Gastrocnemius medialis (tissue), 4 donors: ENCODE measurements around the gene CLSTN1. TPM values are rescaled to one million over a fixed set of nuclear protein-coding genes. Genes with fewer than 3 reads are reported as not detected.

Experiments
- ATAC-seq, 2 donors: fragments of 150-250 bp; one replicate each; pipeline ENCODE4 v1.9.1; 2016
- DNase-seq, 2 donors: peaks; one replicate each; pipeline ENCODE4 v3.0.0-alpha.2; 2019
- H3K27ac ChIP-seq, 4 donors: fragments of 200-600 bp; sonication (generic); 1 replicate in 1 of 4; 2 replicates in 3 of 4; pipeline ENCODE4 v1.5.1; 2016 to 2018; ENCODE audit warnings: mild to moderate bottlenecking in 2 of 4, moderate library complexity in 1 of 4
- H3K27me3 ChIP-seq, 3 donors: fragments of 200-600 bp; sonication (generic) in 2 of 3; 1 replicate in 1 of 3; 2 replicates in 2 of 3; pipeline versions ENCODE4 v1.5.1 to v1.6.0; 2016 to 2019; ENCODE audit warnings: mild to moderate bottlenecking in 1 of 3, moderate library complexity in 1 of 3
- H3K36me3 ChIP-seq, 2 donors: fragments of 200-600 bp; sonication (generic) in 1 of 2; one replicate each; pipeline ENCODE4 v1.5.1; 2017 to 2018
- H3K4me1 ChIP-seq, 2 donors: fragments of 200-600 bp; sonication (generic) in 1 of 2; one replicate each; pipeline ENCODE4 v1.5.1; 2016 to 2017; ENCODE audit warnings: mild to moderate bottlenecking in 2 of 2
- H3K4me3 ChIP-seq, 4 donors: fragments of 200-600 bp; sonication (generic) in 3 of 4; 1 replicate in 1 of 4; 2 replicates in 3 of 4; pipeline ENCODE4 v1.5.1; 2016 to 2019; ENCODE audit warnings: mild to moderate bottlenecking in 2 of 4
- H3K9me3 ChIP-seq, 3 donors: fragments of 200-600 bp; sonication (generic) in 2 of 3; 1 replicate in 1 of 3; 2 replicates in 2 of 3; pipeline ENCODE4 v1.5.1; 2016 to 2019
- CTCF ChIP-seq, 5 experiments: fragments of 450-650 bp in 3 of 5; fragments of 200-600 bp in 2 of 5; sonication (generic) in 2 of 5; IDR thresholded peaks in 4 of 5; conservative IDR thresholded peaks in 1 of 5; 1 replicate in 4 of 5; 2 replicates in 1 of 5; pipeline ENCODE4 v1.5.1; 2016 to 2019; ENCODE audit warnings: antibody characterized with exemption in 5 of 5, mild to moderate bottlenecking in 3 of 5, moderate library complexity in 3 of 5
- POLR2A ChIP-seq, 2 donors: fragments of 450-650 bp; IDR thresholded peaks; one replicate each; pipeline ENCODE4 v1.6.1; 2017; ENCODE audit warnings: antibody characterized with exemption in 2 of 2, mild to moderate bottlenecking in 2 of 2, moderate library complexity in 2 of 2
- in situ Hi-C, 4 donors: fragments of 200-750 bp; cut with MboI; loops; one replicate each; pipeline versions ENCODE4 v1.15.0 to v1.8.0; 2017; ENCODE audit warnings: low sequenced_read_pairs in 4 of 4
- intact Hi-C: fragments of 100-400 bp; cut with DNase I; formaldehyde crosslinking; loops from one replicate; pipeline ENCODE4 v1.15.1; 2023; ENCODE audit warnings: low total_unique reads
- total RNA-seq, 4 donors: library from RNA; depleted of rRNA; stranded (reverse); fragments of >200 nt; gene quantifications; one replicate each; pipeline versions ENCODE4 v1.1.0 to v1.2.3, GENCODE V29; 2016

Gene CLSTN1
- total RNA-seq, 4 donors from 2014 or later = 8.5 to 25.7 (median 22.0) TPM

GRCh38 chr1:9855186-9855585 is 31.4 kb upstream of the CLSTN1 start:
- H3K4me1 ChIP-seq = no peaks in the 10 kb centered on the region
- no peak for ATAC-seq
- intact Hi-C loops = no loop called here
- no peaks in the 10 kb centered on the region for H3K27me3 ChIP-seq
- no peaks in the 10 kb centered on the region for H3K36me3 ChIP-seq
- TF ChIP-seq CTCF (IDR thresholded peaks at IDR 0.05 in 4 of 5, conservative IDR thresholded peaks at IDR 0.05 in 1 of 5) (no peak), POLR2A (IDR thresholded peaks at IDR 0.05) (no peak)
- H3K27ac ChIP-seq = no peak overlapping the region
- H3K9me3 ChIP-seq = no peaks in the 10 kb centered on the region
- H3K4me3 ChIP-seq = no peak overlapping the region
- in situ Hi-C loops = no loop called here
- no peak for DNase-seq

DNA sequence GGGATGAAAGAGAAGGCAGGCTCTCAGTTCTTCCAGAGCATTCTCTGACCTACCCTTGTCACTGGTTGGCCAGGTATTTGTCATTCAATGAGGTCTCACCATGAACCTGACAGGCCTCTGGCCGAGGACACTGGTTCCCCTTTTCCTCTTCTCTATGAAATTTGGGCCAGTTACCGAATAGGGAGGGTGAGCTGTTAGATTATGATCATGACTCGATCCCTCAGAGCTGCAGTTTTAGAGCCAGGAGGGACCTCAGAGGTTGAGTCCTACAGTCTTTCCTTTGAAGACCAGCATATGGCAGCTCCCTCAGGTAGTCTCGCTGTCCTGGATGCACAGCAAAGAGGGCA is 29.5 kb upstream of the CLSTN1 start:
- H3K36me3 ChIP-seq = peaks cover 0 to 3% of the 10 kb centered on the region in 2 donors
- intact Hi-C loops = no loop called here
- TF ChIP-seq POLR2A (IDR thresholded peaks at IDR 0.05) (no peak), CTCF (IDR thresholded peaks at IDR 0.05 in 4 of 5, conservative IDR thresholded peaks at IDR 0.05 in 1 of 5) (no peak)
- H3K4me1 ChIP-seq = no peaks in the 10 kb centered on the region
- H3K4me3 ChIP-seq = no peak overlapping the region
- DNase-seq (no peak), ATAC-seq (no peak)
- in situ Hi-C loops = no loop called here
- H3K9me3 ChIP-seq = no peaks in the 10 kb centered on the region
- H3K27ac ChIP-seq = no peak overlapping the region
- H3K27me3 ChIP-seq = no peaks in the 10 kb centered on the region

GRCh38 chr1:9852410-9853248 is 28.9 kb upstream of the CLSTN1 start:
- Histone ChIP-seq H3K36me3 (peaks cover 0 to 3% of the 10 kb centered on the region in 2 donors), H3K9me3 (no peaks in the 10 kb centered on the region), H3K27ac (no peak overlapping the region), H3K27me3 (no peaks in the 10 kb centered on the region), H3K4me3 (no peak overlapping the region), H3K4me1 (no peaks in the 10 kb centered on the region)
- ATAC-seq (peak in 1 of 2 donors; percentile 56), DNase-seq (no peak)
- no peak for TF ChIP-seq POLR2A (IDR thresholded peaks at IDR 0.05)
- no peak for TF ChIP-seq CTCF (IDR thresholded peaks at IDR 0.05 in 4 of 5, conservative IDR thresholded peaks at IDR 0.05 in 1 of 5)
- intact Hi-C loops (no loop called here), in situ Hi-C loops (no loop called here)

- H3K27me3 ChIP-seq = no peaks in the 10 kb centered on the region
- H3K4me1 ChIP-seq = no peaks in the 10 kb centered on the region
- DNase-seq (no peak), ATAC-seq (no peak)
- TF ChIP-seq CTCF (IDR thresholded peaks at IDR 0.05 in 4 of 5, conservative IDR thresholded peaks at IDR 0.05 in 1 of 5) (no peak), POLR2A (IDR thresholded peaks at IDR 0.05) (no peak)
- intact Hi-C loops (no loop called here), in situ Hi-C loops (no loop called here)
- H3K4me3 ChIP-seq = no peak overlapping the region
- no peaks in the 10 kb centered on the region for H3K9me3 ChIP-seq
- peaks cover 0 to 3% of the 10 kb centered on the region in 2 donors for H3K36me3 ChIP-seq
- no peak overlapping the region for H3K27ac ChIP-seq
These were observed 28.2 kb upstream of the CLSTN1 start for GRCh38 chr1:9852004-9852403.
